Neural progenitor cell (in vitro differentiated cells): ENCODE results near the gene SH3BP5. TPM values are rescaled to one million over a fixed set of nuclear protein-coding genes. Genes with fewer than 3 reads are reported as not detected.

ENCODE experiments used
- DNase-seq: peaks from one replicate; pipeline ENCODE4 v3.0.0-alpha.2; 2016; ENCODE audit warnings: low spot score
- H2AFZ ChIP-seq: fragments of 200-600 bp; sonication (generic); replicated peaks from 2 replicates; pipeline ENCODE4 v1.6.1; 2016; ENCODE audit warnings: antibody characterized with exemption
- H3F3A ChIP-seq: fragments of 200-600 bp; sonication (generic); 2 replicates; pipeline ENCODE4 v1.6.1; 2016; ENCODE audit warnings: antibody characterized with exemption, low read depth
- H3K27ac ChIP-seq: fragments of 200-600 bp; sonication (generic); 2 replicates; pipeline ENCODE4 v1.5.1; 2016; ENCODE audit warnings: mild to moderate bottlenecking
- H3K27me3 ChIP-seq: fragments of 200-600 bp; sonication (generic); 2 replicates; pipeline ENCODE4 v1.6.1; 2016; ENCODE audit warnings: mild to moderate bottlenecking, moderate library complexity
- H3K36me3 ChIP-seq: fragments of 200-600 bp; sonication (generic); 2 replicates; pipeline ENCODE4 v1.5.1; 2016
- H3K4me1 ChIP-seq: fragments of 200-600 bp; sonication (generic); 2 replicates; pipeline ENCODE4 v1.6.1; 2016; ENCODE audit warnings: mixed run types
- H3K4me2 ChIP-seq: fragments of 200-600 bp; sonication (generic); 2 replicates; pipeline ENCODE4 v1.6.1; 2016
- H3K4me3 ChIP-seq: fragments of 200-600 bp; sonication (generic); 2 replicates; pipeline ENCODE4 v1.5.1; 2016
- H3K79me2 ChIP-seq: fragments of 200-600 bp; sonication (generic); 2 replicates; pipeline ENCODE4 v1.6.1; 2016; ENCODE audit warnings: low read depth
- H3K9ac ChIP-seq: fragments of 200-600 bp; sonication (generic); 2 replicates; pipeline ENCODE4 v1.6.1; 2016
- H3K9me3 ChIP-seq: fragments of 200-600 bp; sonication (generic); 2 replicates; pipeline ENCODE4 v1.5.1; 2016; ENCODE audit warnings: low read depth
- H4K20me1 ChIP-seq: fragments of 200-600 bp; sonication (generic); 2 replicates; pipeline ENCODE4 v1.6.1; 2016; ENCODE audit warnings: low read depth
- H3K27ac Mint-ChIP-seq: 3 replicates; pipeline ENCODE4 v1.8.0; 2021; ENCODE audit warnings: mixed read lengths
- H3K27me3 Mint-ChIP-seq: 2 replicates; pipeline ENCODE4 v1.8.0; 2022; ENCODE audit warnings: low read depth, mild to moderate bottlenecking, inconsistent platforms, moderate library complexity, mixed read lengths; ENCODE audit not compliant: insufficient read depth
- H3K36me3 Mint-ChIP-seq: 3 replicates; pipeline ENCODE4 v1.8.0; 2021; ENCODE audit warnings: mixed read lengths
- H3K4me1 Mint-ChIP-seq: 3 replicates; pipeline ENCODE4 v1.8.0; 2021; ENCODE audit warnings: mixed read lengths
- H3K4me3 Mint-ChIP-seq: 3 replicates; pipeline ENCODE4 v1.8.0; 2021; ENCODE audit warnings: mild to moderate bottlenecking, moderate library complexity, mixed read lengths
- H3K9me3 Mint-ChIP-seq: 3 replicates; pipeline ENCODE4 v1.8.0; 2020; ENCODE audit warnings: mixed read lengths
- CTCF ChIP-seq: fragments of 200-600 bp; sonication (generic); IDR thresholded peaks from 2 replicates; pipeline ENCODE4 v1.5.1; 2017; ENCODE audit warnings: antibody characterized with exemption, mild to moderate bottlenecking
- EZH2 ChIP-seq: fragments of 200-600 bp; sonication (generic); IDR thresholded peaks from 2 replicates; pipeline ENCODE4 v1.6.1; 2017; ENCODE audit warnings: antibody characterized with exemption, mild to moderate bottlenecking, moderate library complexity
- EZH2phosphoT487 ChIP-seq: fragments of 200-600 bp; sonication (generic); IDR thresholded peaks from 2 replicates; pipeline ENCODE4 v1.6.1; 2017; ENCODE audit warnings: antibody characterized with exemption
- total RNA-seq: library from RNA; depleted of rRNA; stranded (reverse); fragments of >200 nt; gene quantifications from 2 replicates; pipeline ENCODE4 v1.2.3, GENCODE V29; 2015; ENCODE audit warnings: low replicate concordance

SH3BP5 gene
- total RNA-seq, 1 donor from 2014 or later: 11.2 TPM

GRCh38 chr3:15217011-15217671, 115.2 kb downstream of the SH3BP5 start:
- H3K27me3 ChIP-seq: no peaks in the 10 kb centered on the region
- no peak overlapping the region for H3K27ac ChIP-seq
- H4K20me1 ChIP-seq: no peaks in the 10 kb centered on the region
- no peak overlapping the region for H2AFZ ChIP-seq
- H3K4me2 ChIP-seq: no peak overlapping the region
- no peak overlapping the region for H3K9ac ChIP-seq
- Mint-ChIP-seq H3K9me3 (no peaks in the 10 kb centered on the region), H3K36me3 (peaks cover 29% of the 10 kb centered on the region), H3K27ac (no peak overlapping the region), H3K4me3 (no peak overlapping the region), H3K4me1 (no peaks in the 10 kb centered on the region), H3K27me3 (no peaks in the 10 kb centered on the region)
- no peaks in the 10 kb centered on the region for H3K9me3 ChIP-seq
- no peaks in the 10 kb centered on the region for H3K4me1 ChIP-seq
- peaks cover 3% of the 10 kb centered on the region for H3F3A ChIP-seq
- H3K4me3 ChIP-seq: no peak overlapping the region
- H3K36me3 ChIP-seq: peaks cover 11% of the 10 kb centered on the region
- TF ChIP-seq CTCF (no peak), EZH2 (no peak), EZH2phosphoT487 (no peak)
- no peak for DNase-seq
- H3K79me2 ChIP-seq: no peaks in the 10 kb centered on the region

GRCh38 chr3:15216501-15216900, 115.9 kb downstream of the SH3BP5 start:
- no peak for DNase-seq
- H3K4me1 Mint-ChIP-seq: no peaks in the 10 kb centered on the region
- no peaks in the 10 kb centered on the region for H3K4me1 ChIP-seq
- H3F3A ChIP-seq: peaks cover 3% of the 10 kb centered on the region
- H3K9me3 ChIP-seq: no peaks in the 10 kb centered on the region
- H3K4me3 Mint-ChIP-seq: no peak overlapping the region
- no peak overlapping the region for H2AFZ ChIP-seq
- H3K9me3 Mint-ChIP-seq: no peaks in the 10 kb centered on the region
- TF ChIP-seq CTCF (no peak), EZH2phosphoT487 (no peak), EZH2 (no peak)
- peaks cover 11% of the 10 kb centered on the region for H3K36me3 ChIP-seq
- peaks cover 30% of the 10 kb centered on the region for H3K36me3 Mint-ChIP-seq
- H3K9ac ChIP-seq: no peak overlapping the region
- no peaks in the 10 kb centered on the region for H3K79me2 ChIP-seq
- H3K27ac Mint-ChIP-seq: no peak overlapping the region
- H3K27me3 Mint-ChIP-seq: no peaks in the 10 kb centered on the region
- no peaks in the 10 kb centered on the region for H3K27me3 ChIP-seq
- H3K4me3 ChIP-seq: no peak overlapping the region
- no peak overlapping the region for H3K4me2 ChIP-seq
- no peak overlapping the region for H3K27ac ChIP-seq
- no peaks in the 10 kb centered on the region for H4K20me1 ChIP-seq

- H3K4me1 ChIP-seq: no peaks in the 10 kb centered on the region
- no peak for TF ChIP-seq CTCF
- no peak for TF ChIP-seq EZH2phosphoT487
- TF ChIP-seq EZH2: no peak
- Mint-ChIP-seq H3K27ac (no peak overlapping the region), H3K4me1 (no peaks in the 10 kb centered on the region), H3K9me3 (no peaks in the 10 kb centered on the region), H3K4me3 (no peak overlapping the region), H3K27me3 (no peaks in the 10 kb centered on the region), H3K36me3 (peaks cover 30% of the 10 kb centered on the region)
- H3F3A ChIP-seq: peaks cover 3% of the 10 kb centered on the region
- DNase-seq: no peak
- peaks cover 11% of the 10 kb centered on the region for H3K36me3 ChIP-seq
- H3K4me2 ChIP-seq: no peak overlapping the region
- H3K4me3 ChIP-seq: no peak overlapping the region
- no peaks in the 10 kb centered on the region for H3K9me3 ChIP-seq
- H4K20me1 ChIP-seq: no peaks in the 10 kb centered on the region
- H3K9ac ChIP-seq: no peak overlapping the region
- H3K79me2 ChIP-seq: peaks cover 5% of the 10 kb centered on the region
- H3K27me3 ChIP-seq: no peaks in the 10 kb centered on the region
- H2AFZ ChIP-seq: no peak overlapping the region
- H3K27ac ChIP-seq: no peak overlapping the region
These were observed 116.4 kb downstream of the SH3BP5 start for GRCh38 chr3:15215996-15216395.
